Measurements from ENCODE around the gene GHRL. TPM values are rescaled to one million over a fixed set of nuclear protein-coding genes. Genes with fewer than 3 reads are reported as not detected.
"Not testable (repeated sequence)": the region's sequence is repeated elsewhere in the genome, so short reads cannot be mapped to it uniquely, and the experiment has no call there.

The GHRL gene
- total RNA-seq, 1 experiment from 2014 or later: not detected

DNA sequence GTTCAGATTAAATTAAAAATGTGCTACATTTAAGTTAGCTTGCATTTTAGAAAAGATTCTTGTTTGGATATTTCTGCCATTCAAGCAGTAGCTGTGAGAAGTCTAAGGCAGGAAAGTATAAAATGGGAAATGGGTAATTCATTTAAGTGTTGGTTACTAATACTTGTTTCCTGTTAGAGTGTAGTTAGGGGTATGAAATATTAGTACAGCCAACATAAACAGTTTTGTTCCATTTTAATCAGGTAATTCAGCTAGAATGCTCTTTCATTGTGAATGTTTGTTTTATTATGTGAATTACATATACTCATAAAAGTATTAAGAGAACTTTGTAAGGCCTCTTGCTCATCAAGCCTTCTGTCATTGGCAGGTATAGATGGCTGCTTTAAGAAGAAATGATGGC, 24.6 kb downstream of the GHRL start:
- no peak for TF ChIP-seq EZH2 (IDR thresholded peaks at IDR 0.05; ENCODE audit: low read depth)
- TF ChIP-seq, protein P1, sequence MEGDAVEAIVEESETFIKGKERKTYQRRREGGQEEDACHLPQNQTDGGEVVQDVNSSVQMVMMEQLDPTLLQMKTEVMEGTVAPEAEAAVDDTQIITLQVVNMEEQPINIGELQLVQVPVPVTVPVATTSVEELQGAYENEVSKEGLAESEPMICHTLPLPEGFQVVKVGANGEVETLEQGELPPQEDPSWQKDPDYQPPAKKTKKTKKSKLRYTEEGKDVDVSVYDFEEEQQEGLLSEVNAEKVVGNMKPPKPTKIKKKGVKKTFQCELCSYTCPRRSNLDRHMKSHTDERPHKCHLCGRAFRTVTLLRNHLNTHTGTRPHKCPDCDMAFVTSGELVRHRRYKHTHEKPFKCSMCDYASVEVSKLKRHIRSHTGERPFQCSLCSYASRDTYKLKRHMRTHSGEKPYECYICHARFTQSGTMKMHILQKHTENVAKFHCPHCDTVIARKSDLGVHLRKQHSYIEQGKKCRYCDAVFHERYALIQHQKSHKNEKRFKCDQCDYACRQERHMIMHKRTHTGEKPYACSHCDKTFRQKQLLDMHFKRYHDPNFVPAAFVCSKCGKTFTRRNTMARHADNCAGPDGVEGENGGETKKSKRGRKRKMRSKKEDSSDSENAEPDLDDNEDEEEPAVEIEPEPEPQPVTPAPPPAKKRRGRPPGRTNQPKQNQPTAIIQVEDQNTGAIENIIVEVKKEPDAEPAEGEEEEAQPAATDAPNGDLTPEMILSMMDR (conservative IDR thresholded peaks at IDR 0.05): no peak
- H3K27me3 ChIP-seq (ENCODE audit: insufficient read depth, low read depth): no peaks in the 10 kb centered on the region
- H3K9me3 ChIP-seq (ENCODE audit: insufficient read depth, low read depth): no peaks in the 10 kb centered on the region
- peaks cover 37% of the 10 kb centered on the region for H3K36me3 ChIP-seq (ENCODE audit: low read depth)
- H4K20me1 ChIP-seq (ENCODE audit: insufficient read depth): peaks cover 33% of the 10 kb centered on the region
- no peak overlapping the region for H3K4me2 ChIP-seq
- H2AFZ ChIP-seq: no peak overlapping the region
- no peak for DNase-seq
- intact Hi-C loops (cut with micrococcal nuclease; ENCODE audit: unreplicated experiment): no loop called here
- no TSS peak for BruUV-seq (replicated peaks)
- H3K4me3 ChIP-seq: no peak overlapping the region
- ChIA-PET CTCF (no interaction called here), POLR2A (ENCODE audit: unreplicated experiment) (no interaction called here)
- H3K27ac ChIP-seq: no peak overlapping the region
- peaks cover 43% of the 10 kb centered on the region for H3K79me2 ChIP-seq (ENCODE audit: low read depth)
- H3F3A ChIP-seq (ENCODE audit: insufficient read depth, low read depth): no peaks in the 10 kb centered on the region
- H3K4me1 ChIP-seq (replicated peaks; ENCODE audit: insufficient read depth): no peaks in the 10 kb centered on the region
- no peaks in the 10 kb centered on the region for H3K9me2 ChIP-seq (ENCODE audit: insufficient read depth)

DNA sequence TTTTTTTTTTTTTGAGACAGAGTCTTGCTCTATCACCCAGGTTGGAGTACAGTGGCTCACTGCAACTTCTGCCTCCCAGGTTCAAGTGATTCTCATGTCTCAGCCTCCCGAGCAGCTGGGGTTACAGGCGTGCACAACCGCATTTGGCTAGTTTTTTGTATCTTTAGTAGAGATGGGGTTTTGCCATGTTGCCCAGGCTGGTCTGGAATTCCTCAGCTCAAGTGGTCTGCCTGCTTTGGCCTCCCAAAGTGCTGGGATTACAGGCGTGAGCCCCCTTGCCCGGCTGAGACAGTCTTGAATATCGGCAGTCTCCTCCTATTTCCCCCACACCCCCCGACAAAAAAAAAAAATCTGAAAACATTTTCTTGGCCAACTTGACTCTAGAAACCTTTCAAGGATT, 25.8 kb downstream of the GHRL start:
- H3K36me3 ChIP-seq (ENCODE audit: low read depth): peaks cover 39% of the 10 kb centered on the region
- H3K27ac ChIP-seq; DNase-seq; H3F3A ChIP-seq (ENCODE audit: insufficient read depth, low read depth); H3K27me3 ChIP-seq (ENCODE audit: insufficient read depth, low read depth); H3K4me1 ChIP-seq (replicated peaks; ENCODE audit: insufficient read depth); intact Hi-C loops (cut with micrococcal nuclease; ENCODE audit: unreplicated experiment); H3K9me2 ChIP-seq (ENCODE audit: insufficient read depth); POLR2A ChIA-PET (ENCODE audit: unreplicated experiment); H3K4me2 ChIP-seq; H3K4me3 ChIP-seq; BruUV-seq (replicated peaks); CTCF ChIA-PET; H2AFZ ChIP-seq; H3K9me3 ChIP-seq (ENCODE audit: insufficient read depth, low read depth): not testable (repeated sequence)
- peaks cover 30% of the 10 kb centered on the region for H4K20me1 ChIP-seq (ENCODE audit: insufficient read depth)
- peaks cover 36% of the 10 kb centered on the region for H3K79me2 ChIP-seq (ENCODE audit: low read depth)

DNA sequence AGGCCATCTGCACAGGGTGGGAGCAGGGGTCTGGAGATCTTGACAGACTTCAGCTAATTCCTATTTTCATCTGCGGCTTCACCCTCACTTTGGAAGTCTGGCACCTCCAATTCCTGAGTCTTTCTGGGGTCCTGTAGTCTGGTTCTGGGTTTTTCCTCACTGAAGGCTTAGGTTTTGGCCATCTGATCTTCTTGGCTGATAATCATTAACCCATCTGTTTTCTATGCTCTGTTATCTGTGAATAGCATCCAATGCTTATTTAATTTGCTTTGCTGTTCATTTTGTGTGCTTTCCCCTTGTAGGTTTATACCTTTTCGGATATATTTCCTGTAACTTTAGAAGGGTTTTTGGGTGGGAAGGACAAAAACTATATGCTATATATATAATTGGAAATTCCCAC, 26.9 kb downstream of the GHRL start:
- BruUV-seq (replicated peaks): no TSS peak
- Histone ChIP-seq H3K9me2 (ENCODE audit: insufficient read depth) (no peaks in the 10 kb centered on the region), H3F3A (ENCODE audit: insufficient read depth, low read depth) (0 out of 2 replicates have a peak, but pooled peaks cover 3% of the 10 kb centered on the region), H3K27ac (no peak overlapping the region), H3K4me2 (no peak overlapping the region), H3K79me2 (ENCODE audit: low read depth) (peaks cover 31% of the 10 kb centered on the region), H2AFZ (no peak overlapping the region), H3K4me3 (no peak overlapping the region), H3K4me1 (replicated peaks; ENCODE audit: insufficient read depth) (no peaks in the 10 kb centered on the region), H4K20me1 (ENCODE audit: insufficient read depth) (peaks cover 27% of the 10 kb centered on the region), H3K27me3 (ENCODE audit: insufficient read depth, low read depth) (no peaks in the 10 kb centered on the region), H3K9me3 (ENCODE audit: insufficient read depth, low read depth) (no peaks in the 10 kb centered on the region), H3K36me3 (ENCODE audit: low read depth) (peaks cover 36% of the 10 kb centered on the region)
- CTCF ChIA-PET: no interaction called here
- no peak for TF ChIP-seq EZH2 (IDR thresholded peaks at IDR 0.05; ENCODE audit: low read depth)
- TF ChIP-seq, protein P1 (conservative IDR thresholded peaks at IDR 0.05): no peak
- POLR2A ChIA-PET (ENCODE audit: unreplicated experiment): no interaction called here
- DNase-seq: no peak
- intact Hi-C loops (cut with micrococcal nuclease; ENCODE audit: unreplicated experiment): no loop called here

DNA sequence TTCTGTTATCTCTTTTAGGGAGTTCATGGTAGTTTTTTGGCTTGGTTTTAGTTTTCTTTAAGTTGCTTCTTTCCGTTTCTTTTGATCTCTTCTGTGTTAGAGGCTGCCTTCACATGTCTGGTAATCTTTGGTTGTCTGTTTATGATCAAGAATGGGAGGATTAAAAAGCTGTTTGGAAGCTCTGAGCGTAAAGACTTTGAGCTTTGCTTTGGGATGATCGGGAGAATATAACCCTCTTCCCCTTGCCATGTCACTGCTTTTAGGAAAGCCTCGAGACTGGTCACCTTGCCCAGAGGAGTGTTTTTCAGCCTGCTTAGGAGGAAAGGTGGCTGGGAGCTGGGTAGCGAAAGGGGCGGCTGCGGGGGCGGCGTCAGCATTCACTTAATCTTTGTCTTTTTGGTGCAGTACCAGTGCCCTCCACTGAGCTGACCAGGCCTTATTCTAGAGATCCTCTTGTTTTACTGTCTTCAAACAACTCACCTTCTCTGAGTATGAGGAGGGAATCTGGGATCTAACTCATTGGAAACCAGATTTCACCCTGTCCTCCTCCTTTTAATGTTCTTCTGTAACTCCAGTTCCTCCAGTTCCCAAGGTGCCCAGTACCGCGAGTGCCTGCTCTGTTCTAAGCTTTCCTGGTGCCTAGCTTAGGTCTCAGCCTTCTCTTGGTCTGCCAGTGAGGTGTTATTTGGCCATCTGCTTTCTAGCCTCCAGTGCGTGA, 28.9 kb downstream of the GHRL start:
- Histone ChIP-seq H3K4me2 (no peak overlapping the region), H4K20me1 (ENCODE audit: insufficient read depth) (peaks cover 15% of the 10 kb centered on the region), H2AFZ (no peak overlapping the region), H3K4me1 (replicated peaks; ENCODE audit: insufficient read depth) (no peaks in the 10 kb centered on the region), H3K9me3 (ENCODE audit: insufficient read depth, low read depth) (no peaks in the 10 kb centered on the region), H3K36me3 (ENCODE audit: low read depth) (peaks cover 34% of the 10 kb centered on the region), H3K79me2 (ENCODE audit: low read depth) (peaks cover 24% of the 10 kb centered on the region), H3K27ac (no peak overlapping the region), H3K9me2 (ENCODE audit: insufficient read depth) (no peaks in the 10 kb centered on the region), H3F3A (ENCODE audit: insufficient read depth, low read depth) (peaks cover 3% of the 10 kb centered on the region; the same call in 1 of the 2 replicates), H3K4me3 (no peak overlapping the region), H3K27me3 (ENCODE audit: insufficient read depth, low read depth) (no peaks in the 10 kb centered on the region)
- intact Hi-C loops (cut with micrococcal nuclease; ENCODE audit: unreplicated experiment): no loop called here
- CTCF ChIA-PET: interaction anchor here (0.5 kb wide), 1 partner anchor 32 kb away, joined by 7 read pairs; no protein-coding TSS in a partner anchor
- POLR2A ChIA-PET (ENCODE audit: unreplicated experiment): no interaction called here
- no TSS peak for BruUV-seq (replicated peaks)
- DNase-seq: peak in 1 of 2 experiments; percentile 9
- TF ChIP-seq, protein P1 (conservative IDR thresholded peaks at IDR 0.05): peak; percentile 69; the same call in 1 of the 2 replicates
- TF ChIP-seq EZH2 (IDR thresholded peaks at IDR 0.05; ENCODE audit: low read depth): no peak

Measured in PC-9 (cell line).